Large intestine (tissue), 3 donors: ENCODE measurements around the gene DUSP8. TPM values are rescaled to one million over a fixed set of nuclear protein-coding genes. Genes with fewer than 3 reads are reported as not detected.
"Not testable (repeated sequence)": the region's sequence is repeated elsewhere in the genome, so short reads cannot be mapped to it uniquely, and the experiment has no call there.

ENCODE experiments used
- DNase-seq, 2 donors: peaks; one replicate each; pipeline versions ENCODE4 v3.0.0 to v3.0.0-alpha.2; 2013
- H3K27ac ChIP-seq: one replicate; pipeline ENCODE4 v1.5.1; 2013; ENCODE audit warnings: low read length
- H3K27me3 ChIP-seq: 2 replicates; pipeline ENCODE4 v1.6.1; 2013; ENCODE audit warnings: low read length; ENCODE audit not compliant: control insufficient read depth, insufficient read depth
- H3K36me3 ChIP-seq: 2 replicates; pipeline ENCODE4 v1.6.1; 2013; ENCODE audit warnings: low read length; ENCODE audit not compliant: control insufficient read depth, insufficient read depth
- H3K4me1 ChIP-seq: one replicate; pipeline ENCODE4 v1.6.1; 2013; ENCODE audit warnings: low read length; ENCODE audit not compliant: control insufficient read depth, insufficient read depth
- H3K4me3 ChIP-seq: one replicate; pipeline ENCODE4 v1.5.1; 2013; ENCODE audit warnings: low read length
- H3K9me3 ChIP-seq: one replicate; pipeline ENCODE4 v1.6.1; 2013; ENCODE audit warnings: mild to moderate bottlenecking, low read depth, low read length, moderate library complexity; ENCODE audit not compliant: control insufficient read depth
- WGBS: methylation state at CpG from one replicate; pipeline ENCODE4 v1.1.5; 2013; ENCODE audit warnings: low lambda C conversion rate; ENCODE audit not compliant: insufficient coverage; 5-methylcytosine and 5-hydroxymethylcytosine counted together
- polyA plus RNA-seq: library from polyadenylated mRNA; unstranded; fragments of 120-200 nt; gene quantifications from one replicate; pipeline ENCODE4 v1.2.1, GENCODE V29; 2013

The DUSP8 gene
- polyA plus RNA-seq, 1 donor = 16.9 TPM

GRCh38 chr11:1515082-1516060, 56.7 kb downstream of the DUSP8 start:
- Histone ChIP-seq H3K36me3 (no peaks in the 10 kb centered on the region), H3K27me3 (no peaks in the 10 kb centered on the region), H3K4me3 (no peak overlapping the region), H3K4me1 (peaks cover 6% of the 10 kb centered on the region), H3K9me3 (no peaks in the 10 kb centered on the region), H3K27ac (no peak overlapping the region)
- DNase-seq = peak; percentile 48 to 49
- no CpG with 5 or more reads among the region's 36 CpGs for WGBS

GRCh38 chr11:1514336-1515061, 57.6 kb downstream of the DUSP8 start:
- no CpG with 5 or more reads among the region's 31 CpGs for WGBS
- no peaks in the 10 kb centered on the region for H3K36me3 ChIP-seq
- no peak for DNase-seq

GRCh38 chr11:1513326-1514296, 58.5 kb downstream of the DUSP8 start:
- Histone ChIP-seq H3K36me3 (no peaks in the 10 kb centered on the region), H3K4me3 (no peak overlapping the region), H3K27ac (no peak overlapping the region), H3K4me1 (peaks cover 6% of the 10 kb centered on the region), H3K27me3 (no peaks in the 10 kb centered on the region), H3K9me3 (no peaks in the 10 kb centered on the region)
- WGBS = no CpG with 5 or more reads among the region's 23 CpGs
- no peak for DNase-seq

More at GRCh38 chr11:1514336-1515061, 57.6 kb downstream of the DUSP8 start:
- H3K4me1 ChIP-seq = peaks cover 6% of the 10 kb centered on the region
- H3K9me3 ChIP-seq = no peaks in the 10 kb centered on the region
- no peaks in the 10 kb centered on the region for H3K27me3 ChIP-seq
- H3K4me3 ChIP-seq = no peak overlapping the region
- no peak overlapping the region for H3K27ac ChIP-seq

GRCh38 chr11:1512531-1513258, 59.4 kb downstream of the DUSP8 start:
- not testable (repeated sequence) for H3K4me1 ChIP-seq, H3K27me3 ChIP-seq, H3K4me3 ChIP-seq, H3K9me3 ChIP-seq, H3K36me3 ChIP-seq, H3K27ac ChIP-seq, DNase-seq
- no CpG with 5 or more reads among the region's 9 CpGs for WGBS

- Histone ChIP-seq H3K4me3 (no peak overlapping the region), H3K27me3 (no peaks in the 10 kb centered on the region), H3K9me3 (no peaks in the 10 kb centered on the region), H3K4me1 (peaks cover 6% of the 10 kb centered on the region), H3K27ac (no peak overlapping the region), H3K36me3 (no peaks in the 10 kb centered on the region)
- no CpG with 5 or more reads among the region's 12 CpGs for WGBS
- no peak for DNase-seq
These were observed 60.1 kb downstream of the DUSP8 start for GRCh38 chr11:1511937-1512496.

- Histone ChIP-seq H3K27ac (no peak overlapping the region), H3K27me3 (no peaks in the 10 kb centered on the region), H3K4me3 (no peak overlapping the region), H3K36me3 (no peaks in the 10 kb centered on the region), H3K4me1 (peaks cover 6% of the 10 kb centered on the region), H3K9me3 (no peaks in the 10 kb centered on the region)
- WGBS = no CpG with 5 or more reads among the region's 11 CpGs
- DNase-seq = no peak
These were observed 61.1 kb downstream of the DUSP8 start for GRCh38 chr11:1510928-1511327.

- DNase-seq, H3K27ac ChIP-seq: not testable (repeated sequence)
These were observed 61.7 kb downstream of the DUSP8 start for GRCh38 chr11:1510351-1510750.

GRCh38 chr11:1509626-1510255, 62.3 kb downstream of the DUSP8 start:
- Histone ChIP-seq H3K27me3 (no peaks in the 10 kb centered on the region), H3K27ac (no peak overlapping the region), H3K36me3 (no peaks in the 10 kb centered on the region), H3K4me3 (no peak overlapping the region), H3K4me1 (no peaks in the 10 kb centered on the region), H3K9me3 (no peaks in the 10 kb centered on the region)
- 60% methylated on average over 2 of the region's 20 CpGs for WGBS
- DNase-seq = no peak

More at GRCh38 chr11:1510351-1510750, 61.7 kb downstream of the DUSP8 start:
- H3K4me3 ChIP-seq, H3K36me3 ChIP-seq, H3K27me3 ChIP-seq, H3K9me3 ChIP-seq, H3K4me1 ChIP-seq: not testable (repeated sequence)
- 100% methylated on average over 1 of the region's 18 CpGs for WGBS

GRCh38 chr11:1508986-1509385, 63.1 kb downstream of the DUSP8 start:
- peaks cover under 1% of the 10 kb centered on the region for H3K4me1 ChIP-seq
- no peaks in the 10 kb centered on the region for H3K27me3 ChIP-seq
- no peaks in the 10 kb centered on the region for H3K9me3 ChIP-seq
- no peaks in the 10 kb centered on the region for H3K36me3 ChIP-seq
- DNase-seq = no peak
- no peak overlapping the region for H3K27ac ChIP-seq
- WGBS = no CpG with 5 or more reads among the region's 10 CpGs
- H3K4me3 ChIP-seq = no peak overlapping the region
